Ishikawa (cell line): Measurements from ENCODE around the gene SCNN1B.

Experiments
- CEBPB ChIP-seq: IDR thresholded peaks from 2 replicates; pipeline ENCODE4 v1.6.1; 2012
- CREB1 ChIP-seq: IDR thresholded peaks from 2 replicates; pipeline ENCODE4 v1.6.1; 2012; ENCODE audit warnings: low read depth
- EGR1 ChIP-seq: IDR thresholded peaks from 2 replicates; pipeline ENCODE4 v1.6.1; 2012
- EP300 ChIP-seq: IDR thresholded peaks from 2 replicates; pipeline ENCODE4 v1.6.1; 2012; ENCODE audit warnings: borderline replicate concordance
- FOXM1 ChIP-seq: IDR thresholded peaks from 2 replicates; pipeline ENCODE4 v1.6.1; 2012; ENCODE audit warnings: low read depth, borderline replicate concordance
- MAX ChIP-seq: IDR thresholded peaks from 2 replicates; pipeline ENCODE4 v1.6.1; 2012
- NFIC ChIP-seq: IDR thresholded peaks from 2 replicates; pipeline ENCODE4 v1.6.1; 2012
- RAD21 ChIP-seq: IDR thresholded peaks from 2 replicates; pipeline ENCODE4 v1.6.1; 2012; ENCODE audit warnings: low read depth
- REST ChIP-seq: IDR thresholded peaks from 2 replicates; pipeline ENCODE4 v1.6.1; 2012; ENCODE audit warnings: low read depth, mild to moderate bottlenecking
- TAF1 ChIP-seq: IDR thresholded peaks from 2 replicates; pipeline ENCODE4 v1.6.1; 2012; ENCODE audit warnings: low read depth, mild to moderate bottlenecking
- TCF12 ChIP-seq: IDR thresholded peaks from 2 replicates; pipeline ENCODE4 v1.6.1; 2012; ENCODE audit warnings: low read depth
- TEAD4 ChIP-seq: IDR thresholded peaks from 2 replicates; pipeline ENCODE4 v1.6.1; 2012
- YY1 ChIP-seq: IDR thresholded peaks from 2 replicates; pipeline ENCODE4 v1.6.1; 2012; ENCODE audit warnings: low read depth
- ZBTB7A ChIP-seq: IDR thresholded peaks from 2 replicates; pipeline ENCODE4 v1.6.1; 2012; ENCODE audit warnings: low read depth
- TF ChIP-seq, protein P1 (sequence below): IDR thresholded peaks from 2 replicates; pipeline ENCODE4 v1.6.1; 2012

SCNN1B gene

DNA sequence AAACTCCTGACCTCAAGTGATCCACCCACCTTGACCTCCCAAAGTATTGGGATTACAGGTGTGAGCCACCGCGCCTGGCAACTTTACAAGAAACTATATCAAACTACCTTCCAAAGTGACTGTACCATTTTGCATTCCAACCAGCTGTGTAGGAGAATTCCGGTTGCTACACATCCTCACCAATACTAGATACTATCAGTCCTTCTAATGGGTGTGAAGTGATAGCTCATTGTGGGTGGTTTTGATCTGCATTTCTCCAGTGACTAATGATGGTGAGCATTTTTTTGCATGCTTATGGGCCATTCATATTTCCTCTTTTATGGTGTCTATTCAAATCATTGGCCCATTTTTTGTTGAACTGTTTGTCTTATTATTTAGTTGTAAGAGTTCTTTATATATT is 37.7 kb downstream of the SCNN1B start:
- TF ChIP-seq FOXM1 (no peak), RAD21 (no peak), TEAD4 (no peak), YY1 (no peak), TCF12 (no peak), EGR1 (no peak), EP300 (no peak), MAX (no peak), CREB1 (no peak), CEBPB (no peak), REST (no peak), ZBTB7A (no peak), TAF1 (no peak), NFIC (no peak)
- TF ChIP-seq, protein P1, sequence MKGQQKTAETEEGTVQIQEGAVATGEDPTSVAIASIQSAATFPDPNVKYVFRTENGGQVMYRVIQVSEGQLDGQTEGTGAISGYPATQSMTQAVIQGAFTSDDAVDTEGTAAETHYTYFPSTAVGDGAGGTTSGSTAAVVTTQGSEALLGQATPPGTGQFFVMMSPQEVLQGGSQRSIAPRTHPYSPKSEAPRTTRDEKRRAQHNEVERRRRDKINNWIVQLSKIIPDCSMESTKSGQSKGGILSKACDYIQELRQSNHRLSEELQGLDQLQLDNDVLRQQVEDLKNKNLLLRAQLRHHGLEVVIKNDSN, result no peak

DNA sequence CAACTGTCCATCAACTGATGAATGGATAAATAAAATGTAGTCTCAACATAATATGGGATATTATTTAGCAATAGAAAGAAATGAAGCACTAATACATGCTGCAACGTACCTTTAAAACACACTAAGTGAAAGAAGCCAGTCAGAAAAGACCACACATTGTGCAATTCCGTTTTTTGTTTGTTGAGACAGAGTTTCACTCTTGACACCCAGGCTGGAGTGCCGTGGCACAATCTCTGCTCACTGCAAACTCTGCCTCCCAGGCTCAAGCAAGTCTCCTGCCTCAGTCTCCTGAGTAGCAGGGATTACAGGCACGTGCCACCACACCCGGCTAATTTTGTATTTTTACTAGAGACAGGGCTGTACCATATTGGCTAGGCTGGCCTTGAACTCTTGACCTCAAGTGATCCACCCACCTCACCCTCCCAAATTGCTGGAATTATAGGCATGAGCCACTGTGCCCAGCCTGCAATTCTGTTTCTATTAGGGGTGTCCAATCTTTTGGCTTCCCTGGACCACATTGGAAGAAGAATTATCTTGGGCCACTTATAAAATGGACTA is 40.1 kb downstream of the SCNN1B start:
- TF ChIP-seq MAX (no peak), NFIC (no peak), TEAD4 (no peak), EP300 (no peak), FOXM1 (no peak), YY1 (no peak), CEBPB (no peak), REST (no peak), CREB1 (no peak)
- TF ChIP-seq, protein P1, result no peak

DNA sequence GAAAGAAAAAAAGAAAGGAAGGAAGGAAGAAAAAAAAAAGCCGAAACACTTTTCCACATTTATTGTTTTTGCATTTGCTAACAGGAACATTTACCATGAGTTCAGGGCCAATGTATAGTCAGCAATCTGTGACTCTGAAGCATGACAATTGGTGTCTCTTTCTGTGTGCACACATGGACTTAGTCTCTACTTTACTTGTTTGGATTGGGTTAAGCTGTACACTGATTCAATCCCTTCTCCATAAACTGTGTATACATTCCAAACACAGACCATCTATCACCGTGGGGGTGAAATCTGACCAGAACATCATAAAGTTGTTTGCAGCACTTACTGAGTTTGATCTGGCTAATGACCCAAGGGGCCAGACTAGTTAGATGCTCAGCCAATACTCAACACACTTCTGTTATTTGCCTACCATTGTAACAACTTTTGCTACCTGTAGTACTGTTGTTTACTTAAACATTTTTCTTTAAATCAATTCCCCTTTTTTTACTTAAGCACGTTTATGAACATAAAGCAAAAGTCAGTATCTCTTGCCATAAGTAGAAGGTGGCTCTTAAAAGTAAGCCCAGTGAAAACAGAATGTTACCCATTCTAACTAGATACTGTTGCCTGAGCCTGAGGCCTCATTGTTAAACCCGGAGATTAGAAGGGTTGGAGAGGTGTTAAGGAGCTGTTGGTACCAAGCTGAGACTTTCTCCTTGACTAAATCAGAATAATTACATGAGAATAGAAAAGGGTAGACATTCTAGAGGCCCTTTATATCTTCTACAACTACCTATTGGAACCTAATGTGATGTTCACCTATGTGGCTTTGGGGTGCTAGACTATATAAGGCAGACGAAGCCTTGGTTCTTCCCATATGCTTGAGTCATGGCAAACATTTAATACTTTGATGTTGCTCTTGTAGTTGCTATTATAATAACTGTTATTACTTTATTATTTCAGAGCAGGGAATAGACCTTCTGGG is 41.8 kb downstream of the SCNN1B start:
- TF ChIP-seq NFIC (no peak), EP300 (no peak), ZBTB7A (no peak)
- TF ChIP-seq, protein P1, result no peak

DNA sequence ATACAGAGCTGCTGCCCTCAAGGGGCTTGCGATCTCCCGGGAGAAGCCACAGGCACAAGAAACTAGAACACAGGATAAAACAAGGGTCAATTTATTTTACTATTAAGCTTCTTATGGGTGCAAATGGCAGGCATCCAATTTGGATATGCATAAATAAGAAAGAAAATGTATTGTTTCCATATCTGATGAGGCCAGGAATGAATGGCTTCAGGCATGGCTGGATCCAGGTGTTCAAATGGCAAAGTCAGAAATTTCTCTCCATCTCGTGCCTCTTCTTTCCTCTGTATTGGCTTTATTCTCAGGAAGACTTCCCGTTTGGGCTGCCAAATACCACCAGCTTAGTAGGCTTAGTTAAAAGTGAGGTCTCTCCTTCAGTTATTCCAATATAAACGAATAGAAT is 43.1 kb downstream of the SCNN1B start:
- TF ChIP-seq REST, result no peak
- no peak for TF ChIP-seq TAF1
- TF ChIP-seq ZBTB7A, result no peak
- no peak for TF ChIP-seq MAX
- TF ChIP-seq EGR1, result no peak
- TF ChIP-seq TEAD4, result no peak
- TF ChIP-seq, protein P1, result no peak
